HEK293 (cell line): ENCODE results near the gene PRSS2.
"Not testable (repeated sequence)": the region's sequence is repeated elsewhere in the genome, so short reads cannot be mapped to it uniquely, and the experiment has no call there.

Experiments
- CTCF ChIP-seq: fragments of 450-650 bp; formaldehyde crosslinking; IDR thresholded peaks from 2 replicates; pipeline ENCODE4 v1.5.1; 2016; ENCODE audit warnings: missing biosample characterization, missing genetic modification characterization
- HIC1 ChIP-seq: fragments of 450-650 bp; formaldehyde crosslinking; IDR thresholded peaks from 2 replicates; pipeline ENCODE4 v1.5.1; 2016; ENCODE audit warnings: missing biosample characterization, missing genetic modification characterization
- MEIS1 ChIP-seq: sonication (generic); formaldehyde crosslinking; IDR thresholded peaks from 2 replicates; pipeline ENCODE4 v1.8.1; 2022; ENCODE audit warnings: missing genetic modification reagents, mild to moderate bottlenecking, borderline replicate concordance
- PATZ1 ChIP-seq: fragments of 450-650 bp; formaldehyde crosslinking; IDR thresholded peaks from 2 replicates; pipeline ENCODE4 v1.5.1; 2016; ENCODE audit warnings: missing biosample characterization, missing genetic modification characterization
- ZNF18 ChIP-seq: fragments of 450-650 bp; formaldehyde crosslinking; IDR thresholded peaks from 2 replicates; pipeline ENCODE4 v1.5.1; 2016; ENCODE audit warnings: missing biosample characterization, missing genetic modification characterization
- ZNF248 ChIP-seq: fragments of 450-650 bp; formaldehyde crosslinking; IDR thresholded peaks from 2 replicates; pipeline ENCODE4 v1.5.1; 2017; ENCODE audit warnings: missing biosample characterization, missing genetic modification characterization
- ZNF274 ChIP-seq, 2 experiments: fragments of 200-500 bp in 1 of 2; fragments of 450-650 bp in 1 of 2; sonication (Bioruptor generic) in 1 of 2; formaldehyde crosslinking in 1 of 2; IDR thresholded peaks; 2 replicates each; pipeline versions ENCODE4 v1.5.1 to v1.6.1; 2014 to 2016; ENCODE audit warnings: borderline replicate concordance in 1 of 2, inconsistent platforms in 1 of 2, low read length in 1 of 2, missing biosample characterization in 1 of 2, missing genetic modification characterization in 1 of 2
- ZNF501 ChIP-seq: fragments of 450-650 bp; formaldehyde crosslinking; IDR thresholded peaks from 2 replicates; pipeline ENCODE4 v1.5.1; 2016; ENCODE audit warnings: missing biosample characterization, missing genetic modification characterization

GRCh38 chr7:142768885-142769284, 1.9 kb upstream of the PRSS2 start:
- TF ChIP-seq CTCF; ZNF501 (tag by site-specific recombination); ZNF18; ZNF248 (tag by site-specific recombination); HIC1 (tag by site-specific recombination); ZNF274 (IDR thresholded peaks at IDR 0.05; ENCODE audit: low read length); ZNF274 (tag by site-specific recombination; IDR thresholded peaks at IDR 0.05; ENCODE audit: borderline replicate concordance); MEIS1 (CRISPR knock-in tag); PATZ1 (tag by site-specific recombination): not testable (repeated sequence)
